ENCODE data around the gene TRAM1L1.

TRAM1L1 gene

DNA sequence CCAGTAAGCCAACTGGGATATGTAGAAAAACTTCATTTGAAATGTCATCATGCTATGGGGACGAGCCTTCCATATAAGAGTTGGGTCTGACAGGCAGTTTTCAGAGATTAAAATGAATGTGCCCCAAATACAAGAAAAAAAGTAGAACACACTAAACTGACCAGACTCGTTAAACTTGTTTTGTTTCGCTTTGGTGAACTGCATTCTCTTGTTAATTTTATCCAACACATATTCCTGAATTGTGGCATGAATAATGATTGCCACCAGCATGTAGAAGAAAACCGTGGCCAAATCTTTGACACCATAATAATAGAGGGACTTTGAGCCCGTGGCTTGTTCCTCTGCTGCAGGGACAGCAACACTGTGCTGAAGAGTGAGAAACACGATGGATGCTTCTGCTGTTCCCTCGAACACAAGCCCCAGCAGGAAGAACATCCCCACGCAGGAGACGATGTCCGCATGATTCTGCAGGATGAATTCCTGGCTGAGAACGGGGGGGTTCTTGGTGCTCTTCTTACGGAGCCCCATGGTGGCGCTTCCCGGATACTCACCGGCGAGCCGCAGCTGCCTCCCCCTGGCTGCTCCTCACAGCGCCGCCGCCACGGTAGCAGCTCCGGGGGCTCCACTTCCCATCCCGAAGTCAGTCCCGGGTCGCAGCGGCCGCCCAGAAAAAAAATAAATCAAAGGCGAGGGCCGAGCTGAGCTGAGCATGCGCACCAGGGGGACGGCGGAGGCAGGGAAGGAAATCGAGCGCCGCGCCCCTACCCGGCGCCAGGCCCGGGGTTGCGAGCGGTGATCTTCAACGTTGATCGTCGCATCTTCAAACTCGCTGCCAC, at the start of gene TRAM1L1:
TSS of gene TRAM1L1 (minus strand) at position 711 of the 836 bp plus-strand sequence. CDS start at position 528, 183 bp downstream.
- Histone ChIP-seq H3K27ac (peak within 1 kb of the TSS in 18 of 21 experiments; percentile 39 to 85 (median 68)), H3K4me3 (peak within 1 kb of the TSS; percentile 36 to 52 (median 45))

GRCh38 chr4:117134386-117134785, 49.0 kb upstream of the TRAM1L1 start:
- Histone ChIP-seq H3K27ac (no peak overlapping the region), H3K4me3 (no peak overlapping the region)

GRCh38 chr4:117096886-117097285, 11.5 kb upstream of the TRAM1L1 start:
- Histone ChIP-seq H3K4me3 (no peak overlapping the region), H3K27ac (no peak overlapping the region)

- Histone ChIP-seq H3K27ac (no peak overlapping the region), H3K4me3 (no peak overlapping the region)
Observed at GRCh38 chr4:117096462-117096861, 11.1 kb upstream of the TRAM1L1 start.

DNA sequence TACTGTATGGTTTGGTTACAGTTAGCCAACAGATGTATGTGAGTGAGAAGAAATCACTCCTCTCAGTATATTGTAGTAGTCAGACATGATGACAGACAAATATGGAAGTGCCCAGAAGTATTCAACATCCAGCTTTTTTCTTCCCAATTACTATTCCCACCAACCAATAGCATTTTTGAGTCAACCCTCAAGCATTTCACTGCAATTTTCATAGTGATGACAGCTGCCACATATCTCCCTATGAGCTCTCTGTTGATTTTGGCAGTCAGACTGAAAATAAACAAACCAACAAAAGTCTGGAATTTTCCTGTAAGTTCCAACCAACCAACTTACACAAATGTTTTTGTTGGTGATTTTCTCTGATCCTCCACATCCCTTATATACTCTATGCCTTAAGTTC, 8.2 kb upstream of the TRAM1L1 start:
- no peak overlapping the region for H3K27ac ChIP-seq
- H3K4me3 ChIP-seq = no peak overlapping the region

- Histone ChIP-seq H3K27ac (no peak overlapping the region), H3K4me3 (no peak overlapping the region)
Observed at GRCh38 chr4:117077760-117078159, 7.6 kb downstream of the TRAM1L1 start.

GRCh38 chr4:117068120-117068519, 17.3 kb downstream of the TRAM1L1 start:
- H3K4me3 ChIP-seq = no peak overlapping the region
- H3K27ac ChIP-seq = no peak overlapping the region

DNA sequence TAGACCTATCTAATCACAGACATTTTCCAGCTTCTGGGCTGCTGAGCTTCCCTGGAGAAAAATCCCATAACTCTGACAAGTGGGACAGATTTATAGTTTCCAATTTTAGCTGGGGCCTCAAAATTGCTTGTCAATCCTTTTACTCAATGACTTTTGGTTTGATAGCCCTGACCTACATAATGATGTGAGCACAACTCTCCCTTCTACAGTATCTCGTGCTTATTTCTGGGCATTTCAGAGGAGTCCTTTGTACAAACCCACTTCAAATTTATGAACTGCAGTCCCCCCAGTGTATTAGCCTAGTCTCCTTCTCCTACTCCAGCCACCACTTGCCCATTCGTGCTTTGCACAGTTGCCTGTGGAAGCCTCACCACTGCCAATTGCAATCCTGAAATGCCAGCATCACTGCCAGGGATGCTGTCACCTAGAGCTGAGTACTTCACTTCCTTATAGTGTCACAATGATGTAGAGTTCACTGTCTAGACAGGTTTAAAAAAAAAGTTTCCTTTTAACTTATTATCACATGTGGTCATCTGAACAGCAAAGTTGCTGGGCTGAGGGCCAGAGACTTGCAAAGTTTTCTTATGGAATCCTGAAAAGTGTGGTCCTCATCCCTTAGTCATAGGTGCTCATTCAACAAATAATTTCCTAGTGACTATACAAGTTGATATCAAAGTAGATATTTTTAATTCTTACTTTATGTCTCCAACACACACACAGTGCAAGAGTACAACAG, 21.2 kb downstream of the TRAM1L1 start:
- H3K27ac ChIP-seq = no peak overlapping the region
- no peak overlapping the region for H3K4me3 ChIP-seq

DNA sequence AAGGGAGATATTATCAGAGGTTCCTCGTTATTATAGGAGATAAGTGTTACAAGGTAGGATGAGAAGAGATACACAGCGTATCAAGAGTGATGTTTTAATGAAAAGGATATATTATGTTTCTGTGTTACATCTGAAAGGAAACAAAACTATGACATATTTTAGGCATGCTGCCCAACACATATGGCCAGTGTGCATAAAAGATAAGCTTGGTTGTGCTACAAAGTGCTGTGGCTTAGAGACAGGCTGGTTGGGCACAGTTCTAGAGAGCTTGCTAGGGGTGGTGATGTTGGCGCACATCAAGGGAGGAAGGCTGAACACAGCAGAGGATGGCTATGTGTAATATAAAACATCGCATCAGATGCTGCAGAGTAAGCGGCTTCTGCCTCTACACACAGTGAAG, 42.4 kb downstream of the TRAM1L1 start:
- H3K27ac ChIP-seq = no peak overlapping the region
- no peak overlapping the region for H3K4me3 ChIP-seq

All from skin epidermis (tissue), 12 donors.